ENCODE data around the gene ESCO1. TPM values are rescaled to one million over a fixed set of nuclear protein-coding genes. Genes with fewer than 3 reads are reported as not detected.

The ESCO1 gene
- total RNA-seq, 1 experiment from 2014 or later: 10.8 TPM

GRCh38 chr18:21605213-21605612 is 4.7 kb upstream of the ESCO1 start:
- H3K36me3 ChIP-seq (ENCODE audit: low read depth): no peaks in the 10 kb centered on the region
- H3K4me3 ChIP-seq: no peak overlapping the region
- no TSS peak for BruUV-seq (replicated peaks)
- TF ChIP-seq CTCF (conservative IDR thresholded peaks at IDR 0.05): no peak
- no peak for TF ChIP-seq EZH2 (IDR thresholded peaks at IDR 0.05; ENCODE audit: low read depth)
- H3K27ac ChIP-seq: no peak overlapping the region
- no peak overlapping the region for H2AFZ ChIP-seq
- peaks cover 6% of the 10 kb centered on the region for H3F3A ChIP-seq (ENCODE audit: insufficient read depth, low read depth)
- H3K79me2 ChIP-seq (ENCODE audit: low read depth): no peaks in the 10 kb centered on the region
- no peaks in the 10 kb centered on the region for H4K20me1 ChIP-seq (ENCODE audit: insufficient read depth)
- DNase-seq: no peak
- POLR2A ChIA-PET (ENCODE audit: unreplicated experiment): no interaction called here
- CTCF ChIA-PET: no interaction called here
- no peaks in the 10 kb centered on the region for H3K9me3 ChIP-seq (ENCODE audit: insufficient read depth, low read depth)
- H3K4me2 ChIP-seq: no peak overlapping the region
- intact Hi-C loops (cut with micrococcal nuclease; ENCODE audit: unreplicated experiment): loop anchor here (10.0 kb wide), 1 partner anchor 410 kb away; no protein-coding TSS in a partner anchor
- no peaks in the 10 kb centered on the region for H3K4me1 ChIP-seq (replicated peaks; ENCODE audit: insufficient read depth)
- H3K27me3 ChIP-seq (ENCODE audit: insufficient read depth, low read depth): no peaks in the 10 kb centered on the region
- H3K9me2 ChIP-seq (ENCODE audit: insufficient read depth): no peaks in the 10 kb centered on the region

GRCh38 chr18:21604671-21605070 is 4.2 kb upstream of the ESCO1 start:
- intact Hi-C loops (cut with micrococcal nuclease; ENCODE audit: unreplicated experiment): loop anchor here (10.0 kb wide), 1 partner anchor 410 kb away; no protein-coding TSS in a partner anchor
- no peak overlapping the region for H3K4me3 ChIP-seq
- peaks cover 2% of the 10 kb centered on the region; the same call in 1 of the 2 replicates for H3K79me2 ChIP-seq (ENCODE audit: low read depth)
- no peaks in the 10 kb centered on the region for H3K4me1 ChIP-seq (replicated peaks; ENCODE audit: insufficient read depth)
- no peaks in the 10 kb centered on the region for H3K27me3 ChIP-seq (ENCODE audit: insufficient read depth, low read depth)
- no peak for DNase-seq
- H3F3A ChIP-seq (ENCODE audit: insufficient read depth, low read depth): peaks cover 12% of the 10 kb centered on the region
- no peak overlapping the region for H3K27ac ChIP-seq
- BruUV-seq (replicated peaks): no TSS peak
- H3K4me2 ChIP-seq: no peak overlapping the region
- POLR2A ChIA-PET (ENCODE audit: unreplicated experiment): no interaction called here
- no peaks in the 10 kb centered on the region for H4K20me1 ChIP-seq (ENCODE audit: insufficient read depth)
- no peaks in the 10 kb centered on the region for H3K9me3 ChIP-seq (ENCODE audit: insufficient read depth, low read depth)
- no peaks in the 10 kb centered on the region for H3K9me2 ChIP-seq (ENCODE audit: insufficient read depth)
- H3K36me3 ChIP-seq (ENCODE audit: low read depth): no peaks in the 10 kb centered on the region
- no peak for TF ChIP-seq CTCF (conservative IDR thresholded peaks at IDR 0.05)
- no peak for TF ChIP-seq EZH2 (IDR thresholded peaks at IDR 0.05; ENCODE audit: low read depth)
- CTCF ChIA-PET: no interaction called here
- H2AFZ ChIP-seq: no peak overlapping the region

DNA sequence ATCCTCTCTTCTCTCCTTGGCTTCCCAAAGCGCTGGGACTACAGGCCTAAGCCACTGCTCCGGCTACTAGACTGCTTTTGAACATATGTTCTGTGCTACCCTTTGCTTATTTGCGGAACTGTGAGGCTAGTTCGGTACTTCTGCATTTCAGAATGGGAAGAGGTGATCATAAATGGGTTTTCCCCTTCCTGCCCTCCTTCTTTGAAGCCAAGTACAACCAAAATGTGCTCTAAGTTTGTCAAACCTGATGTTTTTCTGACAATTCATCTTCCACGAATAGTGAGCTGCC is 1.7 kb upstream of the ESCO1 start:
- Histone ChIP-seq H3K9me3 (ENCODE audit: insufficient read depth, low read depth) (no peaks in the 10 kb centered on the region), H3K4me2 (no peak overlapping the region), H3K27ac (no peak overlapping the region), H2AFZ (no peak overlapping the region), H3K79me2 (ENCODE audit: low read depth) (peaks cover 25% of the 10 kb centered on the region), H3K4me3 (no peak overlapping the region), H3K36me3 (ENCODE audit: low read depth) (no peaks in the 10 kb centered on the region), H3K27me3 (ENCODE audit: insufficient read depth, low read depth) (no peaks in the 10 kb centered on the region), H3F3A (ENCODE audit: insufficient read depth, low read depth) (peaks cover 18% of the 10 kb centered on the region), H4K20me1 (ENCODE audit: insufficient read depth) (0 out of 2 replicates have a peak, but pooled peaks cover 5% of the 10 kb centered on the region), H3K9me2 (ENCODE audit: insufficient read depth) (no peaks in the 10 kb centered on the region), H3K4me1 (replicated peaks; ENCODE audit: insufficient read depth) (peaks cover 8% of the 10 kb centered on the region)
- no TSS peak for BruUV-seq (replicated peaks)
- CTCF ChIA-PET: interaction anchor here (0.6 to 0.7 kb wide), 2 partner anchors 10 to 1072 kb away, joined by 5 to 10 read pairs; partner anchors contain the start of gene SNRPD1
- intact Hi-C loops (cut with micrococcal nuclease; ENCODE audit: unreplicated experiment): loop anchor here (10.0 kb wide), 1 partner anchor 407 kb away; no protein-coding TSS in a partner anchor
- POLR2A ChIA-PET (ENCODE audit: unreplicated experiment): no interaction called here
- TF ChIP-seq EZH2 (IDR thresholded peaks at IDR 0.05; ENCODE audit: low read depth): no peak
- TF ChIP-seq CTCF (conservative IDR thresholded peaks at IDR 0.05): no peak
- DNase-seq: no peak

Data from PC-9 (cell line).